HK-2 (cell line): Measurements from ENCODE around the gene FOSL2.

Experiments
- DNase-seq: peaks from one replicate; pipeline ENCODE4 v3.0.0-alpha.2; 2018; ENCODE audit not compliant: unreplicated experiment

FOSL2 gene

GRCh38 chr2:28394997-28395333 is 2.3 kb downstream of the FOSL2 start:
- DNase-seq = peak; percentile 33

GRCh38 chr2:28395334-28396061 is 2.8 kb downstream of the FOSL2 start:
- peak; percentile 46 for DNase-seq

- no peak for DNase-seq
Observed at GRCh38 chr2:28397043-28397381, 4.4 kb downstream of the FOSL2 start.

GRCh38 chr2:28398101-28398834 is 5.6 kb downstream of the FOSL2 start:
- DNase-seq = peak; percentile 60

- peak; percentile 8 for DNase-seq
Observed at GRCh38 chr2:28399289-28399688, 6.6 kb downstream of the FOSL2 start.

- DNase-seq = peak; percentile 29
Observed at GRCh38 chr2:28399956-28400355, 7.3 kb downstream of the FOSL2 start.

DNA sequence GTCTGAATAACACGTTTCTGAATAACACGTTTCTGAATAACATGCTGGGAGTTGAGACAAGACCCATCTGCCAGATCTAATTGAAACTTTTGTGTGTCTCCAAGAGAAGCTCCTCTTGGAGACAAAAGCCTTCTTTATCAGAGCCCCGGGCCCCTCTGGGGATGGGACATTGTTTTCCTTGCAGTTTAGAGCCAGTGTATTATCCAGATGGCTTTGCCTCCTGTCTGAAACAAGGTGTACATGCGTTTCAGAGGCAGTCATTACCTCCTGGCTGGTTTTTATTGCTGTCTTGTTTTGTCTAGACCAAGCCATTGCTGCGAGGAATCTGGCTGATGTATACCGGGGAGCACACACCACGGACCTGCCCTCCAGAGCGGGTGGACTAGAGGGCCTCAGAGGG is 7.8 kb downstream of the FOSL2 start:
- peak; percentile 9 for DNase-seq

- DNase-seq = no peak
Observed at GRCh38 chr2:28400921-28401320, 8.3 kb downstream of the FOSL2 start.

- peak; percentile 17 for DNase-seq
Observed at GRCh38 chr2:28401411-28401810, 8.8 kb downstream of the FOSL2 start.

GRCh38 chr2:28401948-28402550 is 9.4 kb downstream of the FOSL2 start:
- DNase-seq = no peak

DNA sequence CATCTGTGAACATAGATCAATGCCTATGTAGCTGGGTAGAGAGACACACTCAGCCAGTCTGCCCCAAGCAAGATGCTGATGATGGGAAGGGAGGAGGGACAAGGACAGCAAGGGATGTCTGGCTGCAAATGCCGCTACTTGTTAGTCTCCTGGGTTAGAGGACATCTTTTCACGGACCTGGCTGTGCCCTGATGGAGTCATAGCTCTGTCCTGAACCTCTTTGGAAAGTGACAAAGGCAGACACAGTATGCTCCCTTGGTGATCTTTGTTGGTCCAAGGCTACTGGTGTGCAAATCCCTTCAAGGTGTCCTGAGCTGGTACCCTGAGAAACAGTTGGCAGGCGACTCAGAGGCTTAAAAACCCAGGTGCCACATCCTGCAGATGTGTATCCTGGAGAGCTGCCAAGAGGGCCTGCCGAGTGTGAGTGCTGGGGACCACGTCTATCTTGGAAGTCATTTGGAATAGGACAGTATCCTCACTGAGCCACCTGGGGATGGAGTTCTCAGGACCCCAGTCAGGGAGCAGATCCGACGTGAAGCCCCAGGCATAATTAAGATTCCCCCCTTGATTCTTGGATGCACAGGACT is 10.8 kb downstream of the FOSL2 start:
- no peak for DNase-seq

DNA sequence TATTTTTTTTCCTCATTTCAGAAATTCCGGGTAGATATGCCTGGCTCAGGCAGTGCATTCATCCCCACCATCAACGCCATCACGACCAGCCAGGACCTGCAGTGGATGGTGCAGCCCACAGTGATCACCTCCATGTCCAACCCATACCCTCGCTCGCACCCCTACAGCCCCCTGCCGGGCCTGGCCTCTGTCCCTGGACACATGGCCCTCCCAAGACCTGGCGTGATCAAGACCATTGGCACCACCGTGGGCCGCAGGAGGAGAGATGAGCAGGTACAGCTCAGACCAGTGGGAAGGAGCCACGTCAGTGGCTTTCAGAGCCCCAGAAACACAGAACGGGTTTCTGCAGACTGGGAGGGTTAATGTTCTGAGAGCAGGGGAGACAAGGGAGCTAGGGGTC is 11.4 kb downstream of the FOSL2 start:
- no peak for DNase-seq

DNA sequence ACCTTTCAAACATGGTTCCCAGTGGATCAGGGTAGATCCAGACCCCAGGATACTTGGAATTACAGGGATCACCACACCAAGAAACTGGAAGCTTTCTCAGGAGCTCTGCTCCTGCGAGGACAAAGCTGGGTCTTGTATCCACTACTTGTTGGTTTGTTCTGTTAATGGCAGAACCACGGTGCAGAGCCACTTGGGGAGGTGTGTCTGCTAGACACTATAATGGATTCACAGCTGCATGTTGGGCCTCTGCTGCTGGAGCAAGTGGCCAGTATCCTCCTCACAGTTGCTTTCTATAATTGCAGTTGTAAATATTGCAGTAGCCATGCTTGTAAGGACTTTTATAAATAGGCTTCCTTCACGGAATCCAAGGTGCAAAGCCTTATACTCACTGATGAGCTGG is 12.9 kb downstream of the FOSL2 start:
- DNase-seq = no peak

DNA sequence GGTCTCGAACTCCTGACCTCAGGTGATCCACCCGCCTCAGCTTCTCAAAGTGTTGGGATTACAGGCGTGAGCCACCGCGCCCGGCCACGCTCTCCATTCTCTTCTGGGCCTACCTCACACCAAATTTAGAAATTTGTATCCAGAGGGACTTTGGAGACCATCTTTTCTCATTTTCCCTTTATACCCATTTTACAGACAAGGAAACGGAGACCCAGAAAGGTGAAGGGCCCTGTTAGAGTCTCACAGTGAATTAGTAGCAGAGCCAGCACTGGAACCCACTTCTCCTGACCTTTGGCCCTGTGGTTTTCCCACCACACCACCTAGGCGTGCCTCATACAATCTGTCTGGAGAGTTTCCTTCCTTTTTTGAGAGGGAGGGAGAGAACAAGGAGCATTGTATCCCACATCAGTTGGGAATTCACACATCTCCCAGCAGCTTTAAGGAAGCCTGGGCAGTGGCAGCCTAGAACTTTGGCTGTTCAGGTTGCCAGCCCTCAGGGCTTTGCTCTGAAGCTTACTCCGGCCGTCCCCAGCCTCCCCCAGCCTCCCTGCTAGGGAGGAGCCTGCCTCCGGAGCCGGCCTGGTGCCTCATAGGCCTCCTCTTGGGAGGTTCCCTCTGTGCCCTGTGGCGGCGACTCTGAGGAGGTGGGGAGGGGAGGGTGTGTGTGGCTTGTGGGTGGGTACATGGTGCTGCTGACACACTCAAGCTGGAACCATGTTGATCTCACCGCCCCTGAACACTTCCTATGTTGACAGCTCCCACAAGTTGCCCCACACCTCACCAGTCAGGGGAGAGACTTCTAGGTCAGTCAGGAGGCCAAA is 13.8 kb downstream of the FOSL2 start:
- DNase-seq = no peak

- DNase-seq = no peak
Observed at GRCh38 chr2:28407131-28407975, 14.7 kb downstream of the FOSL2 start.

DNA sequence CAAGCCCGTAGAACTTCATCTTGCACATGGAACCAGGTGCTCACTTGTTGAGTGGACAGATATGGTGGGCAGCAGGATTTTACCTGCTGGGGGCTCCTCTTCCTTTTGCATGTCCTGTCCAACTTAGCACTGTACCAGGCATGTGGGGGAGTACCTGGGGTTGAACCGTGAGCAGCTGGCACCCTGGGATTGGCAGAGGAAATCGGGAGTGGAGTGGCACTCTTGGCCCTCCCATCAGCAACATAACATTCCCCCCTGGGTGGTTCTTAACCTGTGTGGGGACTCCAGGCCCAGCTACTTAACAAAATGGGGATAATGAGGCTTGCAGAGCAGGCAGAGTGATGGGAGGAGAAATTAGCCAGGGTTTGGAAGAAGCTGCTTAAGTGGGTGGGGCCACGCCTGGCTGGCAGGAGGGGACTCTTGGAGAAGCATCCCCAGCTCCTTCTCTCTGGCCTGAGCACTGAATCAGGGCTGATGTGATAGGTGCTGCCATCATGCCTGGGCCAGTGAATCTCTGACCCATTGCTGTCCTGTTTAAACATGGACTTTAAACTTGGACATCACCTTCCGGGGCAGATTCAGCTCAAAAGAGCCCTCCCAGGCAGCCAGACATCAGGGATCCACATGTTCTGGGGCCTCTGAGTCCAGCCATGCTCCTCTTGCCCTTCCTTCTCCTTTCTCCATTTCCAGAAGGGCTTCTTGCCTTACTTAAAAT is 15.5 kb downstream of the FOSL2 start:
- no peak for DNase-seq

- DNase-seq = peak; percentile 96
Observed at GRCh38 chr2:28408764-28409599, 16.3 kb downstream of the FOSL2 start.

DNA sequence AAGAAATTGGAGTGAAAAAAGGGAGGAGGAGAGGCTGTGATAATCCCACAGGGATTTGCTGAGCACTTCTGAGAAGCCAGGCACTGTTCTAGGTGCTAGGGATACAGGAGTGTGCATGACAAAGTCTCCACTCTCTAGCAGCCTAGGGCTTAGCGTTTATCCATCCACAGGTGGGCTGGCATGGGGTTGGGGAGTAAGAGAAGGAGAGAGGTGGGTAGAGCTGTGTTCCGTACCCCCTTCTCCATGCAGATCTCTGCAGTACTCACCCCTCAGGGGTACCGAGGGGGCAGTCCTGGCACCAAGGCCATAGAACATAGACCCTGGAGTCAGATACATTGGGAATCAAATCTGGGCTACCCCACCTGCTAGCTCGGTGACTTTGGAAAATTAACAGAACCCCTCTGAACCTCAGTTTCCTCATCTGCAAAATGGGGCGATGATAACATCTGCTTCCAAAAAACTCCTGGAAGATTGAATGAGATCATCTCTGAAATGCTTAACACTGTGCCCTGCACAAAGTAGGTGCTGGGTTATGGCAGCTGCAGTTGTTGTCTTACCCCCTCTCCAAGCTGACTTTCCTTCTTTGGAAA is 18.6 kb downstream of the FOSL2 start:
- no peak for DNase-seq

DNA sequence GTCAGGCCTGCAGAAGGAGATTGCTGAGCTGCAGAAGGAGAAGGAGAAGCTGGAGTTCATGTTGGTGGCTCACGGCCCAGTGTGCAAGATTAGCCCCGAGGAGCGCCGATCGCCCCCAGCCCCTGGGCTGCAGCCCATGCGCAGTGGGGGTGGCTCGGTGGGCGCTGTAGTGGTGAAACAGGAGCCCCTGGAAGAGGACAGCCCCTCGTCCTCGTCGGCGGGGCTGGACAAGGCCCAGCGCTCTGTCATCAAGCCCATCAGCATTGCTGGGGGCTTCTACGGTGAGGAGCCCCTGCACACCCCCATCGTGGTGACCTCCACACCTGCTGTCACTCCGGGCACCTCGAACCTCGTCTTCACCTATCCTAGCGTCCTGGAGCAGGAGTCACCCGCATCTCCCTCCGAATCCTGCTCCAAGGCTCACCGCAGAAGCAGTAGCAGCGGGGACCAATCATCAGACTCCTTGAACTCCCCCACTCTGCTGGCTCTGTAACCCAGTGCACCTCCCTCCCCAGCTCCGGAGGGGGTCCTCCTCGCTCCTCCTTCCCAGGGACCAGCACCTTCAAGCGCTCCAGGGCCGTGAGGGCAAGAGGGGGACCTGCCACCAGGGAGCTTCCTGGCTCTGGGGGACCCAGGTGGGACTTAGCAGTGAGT is 19.4 kb downstream of the FOSL2 start:
- no peak for DNase-seq
